HS-27A (cell line): ENCODE data around the gene KRTAP10-3.
"Not testable (repeated sequence)": the region's sequence is repeated elsewhere in the genome, so short reads cannot be mapped to it uniquely, and the experiment has no call there.

Experiments used
- DNase-seq: peaks from one replicate; pipeline ENCODE4 v3.0.0-alpha.2; 2012; ENCODE audit warnings: low read depth, missing footprints

The KRTAP10-3 gene

GRCh38 chr21:44590311-44590721 lies 31.7 kb upstream of the KRTAP10-3 start:
- no peak for DNase-seq

DNA sequence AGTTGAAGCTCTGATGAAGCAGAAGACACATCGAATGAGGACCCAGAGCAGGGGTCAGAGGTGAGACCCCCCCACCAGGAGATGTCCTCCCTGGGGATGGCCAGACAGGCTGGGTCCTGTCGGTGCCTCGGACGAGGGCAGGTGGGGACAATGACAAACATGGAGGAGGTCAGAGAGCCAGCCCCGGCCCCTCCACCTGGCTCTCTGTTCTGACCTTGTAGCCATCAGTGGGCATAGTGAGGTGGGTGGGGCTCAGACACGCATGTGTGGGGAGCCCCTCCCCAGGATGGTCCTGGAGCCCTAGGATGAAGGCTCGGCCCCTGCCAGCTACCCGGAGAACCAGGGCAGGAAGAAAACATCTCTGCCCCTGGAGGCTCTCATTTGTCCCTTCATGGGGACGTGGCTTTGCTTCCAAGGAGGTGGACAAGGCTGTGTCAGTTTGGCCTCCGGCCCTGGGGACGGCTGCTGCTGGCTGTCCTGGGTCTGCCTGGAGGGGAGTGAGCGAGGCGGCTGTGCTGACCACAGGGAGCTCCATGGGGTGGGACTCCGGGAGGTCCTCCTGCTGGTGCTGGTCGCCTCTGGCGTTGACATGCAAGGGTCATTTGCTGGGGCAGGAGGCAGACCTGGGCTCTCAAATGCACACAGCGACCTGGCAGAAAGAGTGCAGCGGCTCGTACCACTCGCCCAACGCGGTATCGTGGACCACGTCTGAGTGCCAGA lies 31.2 kb upstream of the KRTAP10-3 start:
- no peak for DNase-seq

DNA sequence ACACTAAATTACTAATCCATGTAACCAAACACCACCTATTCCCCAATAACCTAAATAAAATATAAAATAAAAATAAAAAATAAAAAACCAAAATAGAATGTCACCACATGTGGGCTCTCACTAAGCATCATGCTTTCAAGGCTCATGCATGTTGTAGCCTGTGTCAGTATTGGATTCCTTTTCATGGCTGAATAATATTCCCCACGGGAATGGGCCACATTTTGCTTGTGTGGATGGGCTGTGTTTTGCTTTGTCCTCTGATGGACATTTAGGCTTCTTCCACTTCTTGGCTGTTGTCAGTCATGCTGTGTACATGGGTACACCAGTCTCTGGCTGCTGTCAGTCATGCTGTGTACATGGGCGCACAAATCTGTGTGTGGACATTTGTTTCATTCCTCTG lies 30.5 kb upstream of the KRTAP10-3 start:
- DNase-seq, result no peak

DNA sequence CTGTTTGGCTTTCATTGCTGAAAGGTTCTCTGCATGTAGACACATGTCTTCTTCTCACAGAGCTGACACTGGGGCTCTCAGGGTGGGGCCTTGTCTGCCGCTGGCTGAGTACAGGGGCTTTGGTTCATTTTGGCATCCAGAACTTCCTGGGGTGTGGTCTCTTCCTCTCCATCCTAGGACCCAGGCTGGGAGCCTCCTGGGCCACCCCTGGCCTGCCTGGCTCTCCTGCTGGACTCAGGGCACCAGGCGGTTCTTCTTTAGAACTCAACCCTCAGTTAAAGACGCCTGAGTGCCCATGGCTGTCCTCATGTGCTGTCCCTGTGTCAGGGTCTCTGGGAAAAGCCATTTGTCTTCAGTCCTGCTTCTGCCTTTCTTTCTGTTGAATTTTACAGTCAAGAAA lies 27.3 kb upstream of the KRTAP10-3 start:
- DNase-seq, result no peak

- no peak for DNase-seq
These were observed 25.2 kb upstream of the KRTAP10-3 start for GRCh38 chr21:44583800-44584147.

GRCh38 chr21:44583089-44583799 lies 24.6 kb upstream of the KRTAP10-3 start:
- DNase-seq, result no peak

DNA sequence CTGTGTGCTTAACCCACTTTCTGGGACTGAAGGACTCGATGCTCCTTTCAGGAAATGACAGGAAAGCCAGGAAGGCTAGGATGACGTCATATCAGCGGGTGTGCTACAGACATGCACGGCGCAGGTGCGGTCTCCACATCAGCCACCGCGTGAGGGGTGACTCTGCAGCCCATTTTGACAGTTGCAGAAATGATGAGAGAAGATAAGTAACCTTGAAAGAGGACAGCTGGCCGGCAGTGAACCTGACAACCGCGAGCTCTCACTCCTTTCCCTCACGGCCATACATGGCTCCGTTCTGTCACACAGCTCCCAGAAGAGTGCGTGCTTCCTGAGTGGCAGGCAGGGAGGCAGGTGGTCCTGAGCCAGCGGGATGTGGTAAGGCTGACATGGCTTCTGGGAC lies 23.5 kb upstream of the KRTAP10-3 start:
- DNase-seq, result no peak

DNA sequence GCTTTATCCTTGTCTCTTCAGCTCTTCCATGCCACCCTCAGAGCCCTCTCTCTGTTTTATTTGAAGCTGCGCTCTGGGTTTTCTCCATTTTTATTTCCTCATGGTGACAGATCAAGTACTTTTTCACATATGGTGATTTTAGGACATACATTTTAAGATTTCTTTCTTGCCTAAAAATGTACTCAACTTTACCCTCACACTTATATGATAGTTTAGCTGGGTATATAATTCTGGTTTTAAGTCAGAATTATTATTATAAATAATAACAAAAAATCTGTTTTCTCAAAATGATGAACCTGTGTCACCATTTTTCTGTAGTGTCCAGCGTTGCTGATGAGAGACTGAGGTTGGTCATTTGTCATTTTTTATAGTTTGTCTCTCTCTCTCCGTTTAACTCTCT lies 22.6 kb upstream of the KRTAP10-3 start:
- DNase-seq, result no peak

GRCh38 chr21:44580231-44580821 lies 21.7 kb upstream of the KRTAP10-3 start, which contains the start of gene KRTAP10-5:
TSS of gene KRTAP10-5 (minus strand) at chr21:44580604. CDS start at chr21:44580578, 26 bp downstream.
- not testable (repeated sequence) for DNase-seq

GRCh38 chr21:44579833-44580144 lies 21.2 kb upstream of the KRTAP10-3 start:
- DNase-seq, result no peak

GRCh38 chr21:44579056-44579832 lies 20.6 kb upstream of the KRTAP10-3 start:
- no peak for DNase-seq

- no peak for DNase-seq
These were observed 19.9 kb upstream of the KRTAP10-3 start for GRCh38 chr21:44578371-44579055.

GRCh38 chr21:44576025-44576420 lies 17.4 kb upstream of the KRTAP10-3 start:
- DNase-seq, result no peak

GRCh38 chr21:44575307-44576024 lies 16.9 kb upstream of the KRTAP10-3 start:
- no peak for DNase-seq

GRCh38 chr21:44574457-44575306 lies 16.1 kb upstream of the KRTAP10-3 start:
- no peak for DNase-seq

DNA sequence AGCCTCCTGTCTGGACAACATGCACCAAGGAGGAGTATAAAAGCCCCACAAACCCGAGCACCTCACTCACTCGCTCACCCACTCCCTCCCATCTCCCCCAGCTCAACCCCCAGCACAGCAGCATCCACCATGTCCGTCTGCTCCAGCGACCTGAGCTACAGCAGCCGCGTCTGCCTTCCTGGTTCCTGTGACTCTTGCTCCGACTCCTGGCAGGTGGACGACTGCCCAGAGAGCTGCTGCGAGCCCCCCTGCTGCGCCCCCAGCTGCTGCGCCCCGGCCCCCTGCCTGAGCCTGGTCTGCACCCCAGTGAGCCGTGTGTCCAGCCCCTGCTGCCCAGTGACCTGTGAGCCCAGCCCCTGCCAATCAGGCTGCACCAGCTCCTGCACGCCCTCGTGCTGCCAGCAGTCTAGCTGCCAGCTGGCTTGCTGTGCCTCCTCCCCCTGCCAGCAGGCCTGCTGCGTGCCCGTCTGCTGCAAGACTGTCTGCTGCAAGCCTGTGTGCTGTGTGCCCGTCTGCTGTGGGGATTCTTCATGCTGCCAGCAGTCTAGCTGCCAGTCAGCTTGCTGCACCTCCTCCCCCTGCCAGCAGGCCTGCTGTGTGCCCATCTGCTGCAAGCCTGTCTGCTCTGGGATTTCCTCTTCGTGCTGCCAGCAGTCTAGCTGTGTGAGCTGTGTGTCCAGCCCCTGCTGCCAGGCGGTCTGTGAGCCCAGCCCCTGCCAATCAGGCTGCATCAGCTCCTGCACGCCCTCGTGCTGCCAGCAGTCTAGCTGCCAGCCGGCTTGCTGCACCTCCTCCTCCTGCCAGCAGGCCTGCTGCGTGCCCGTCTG lies 15.2 kb upstream of the KRTAP10-3 start, which contains the start of gene KRTAP10-4:
Gene KRTAP10-4 (plus strand): TSS at position 100 of the 827 bp plus-strand sequence. CDS start 30 bp downstream, at position 130.
- DNase-seq, result not testable (repeated sequence)

DNA sequence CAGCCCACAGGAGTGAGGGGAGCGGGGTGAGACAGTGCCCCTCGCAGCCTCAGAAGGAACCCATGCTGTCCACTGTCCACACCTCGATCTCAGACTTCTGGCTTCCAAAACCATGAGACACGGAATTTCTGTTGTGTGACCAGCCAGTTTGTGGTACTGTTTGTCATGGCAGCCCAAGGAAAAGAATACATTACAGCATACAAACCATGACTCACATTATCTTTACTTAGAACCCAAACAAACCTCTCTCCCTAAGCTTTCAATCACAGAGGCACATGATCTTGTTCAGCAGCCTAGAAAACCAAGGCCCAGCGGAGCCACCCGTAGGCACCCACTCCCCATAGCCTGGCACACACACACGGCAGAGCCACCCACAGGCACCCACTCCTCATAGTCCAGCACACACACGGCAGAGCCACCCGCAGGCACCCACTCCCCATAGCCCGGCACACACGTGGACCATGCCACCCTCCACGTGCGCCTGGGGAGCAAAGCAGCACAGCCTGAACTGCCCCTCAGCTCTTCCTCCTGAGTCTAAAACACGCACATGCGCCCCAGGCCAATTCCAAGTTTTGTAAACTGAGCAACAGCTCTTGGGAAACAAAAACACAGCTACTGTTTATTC lies 14.5 kb upstream of the KRTAP10-3 start:
- DNase-seq, result no peak

- no peak for DNase-seq
These were observed 13.5 kb upstream of the KRTAP10-3 start for GRCh38 chr21:44571844-44572782.
